Neutrophil (primary cell): ENCODE data around the gene TNFSF13.
A peak's percentile ranks its signal among the peaks of the same experiment; 100 is the strongest.

Source experiments
- H3K27ac ChIP-seq: fragments of 200-600 bp; sonication (generic); 2 replicates; pipeline ENCODE4 v1.5.1; 2016; ENCODE audit warnings: mild to moderate bottlenecking, moderate library complexity
- H3K27me3 ChIP-seq: fragments of 200-600 bp; sonication (generic); 2 replicates; pipeline ENCODE4 v1.6.0; 2016; ENCODE audit warnings: mild to moderate bottlenecking
- H3K36me3 ChIP-seq: fragments of 200-600 bp; sonication (generic); 2 replicates; pipeline ENCODE4 v1.5.1; 2017
- H3K4me1 ChIP-seq, 2 experiments: fragments of 200-600 bp in 1 of 2; sonication (generic) in 1 of 2; 1 replicate in 1 of 2; 2 replicates in 1 of 2; pipeline versions ENCODE4 v1.5.1 to v1.6.1; 2013 to 2016; ENCODE audit warnings: low read depth in 1 of 2, low read length in 1 of 2, mild to moderate bottlenecking in 1 of 2, moderate library complexity in 1 of 2; ENCODE audit not compliant: control insufficient read depth in 1 of 2, insufficient read depth in 1 of 2
- H3K4me3 ChIP-seq, 2 experiments: fragments of 200-600 bp in 1 of 2; sonication (generic) in 1 of 2; 1 replicate in 1 of 2; 2 replicates in 1 of 2; pipeline ENCODE4 v1.5.1; 2013 to 2016; ENCODE audit warnings: low read depth in 1 of 2, low read length in 1 of 2, mild to moderate bottlenecking in 1 of 2, moderate library complexity in 1 of 2
- H3K9me3 ChIP-seq: fragments of 200-600 bp; sonication (generic); 2 replicates; pipeline ENCODE4 v1.5.1; 2016
- CTCF ChIP-seq: fragments of 200-600 bp; sonication (generic); IDR thresholded peaks from 2 replicates; pipeline ENCODE4 v1.5.1; 2016; ENCODE audit warnings: antibody characterized with exemption

Gene TNFSF13

GRCh38 chr17:7563115-7563869 is 4.7 kb downstream of the TNFSF13 start:
- no peak overlapping the region for H3K4me3 ChIP-seq
- H3K27me3 ChIP-seq = no peaks in the 10 kb centered on the region
- peaks cover 43 to 46% of the 10 kb centered on the region in 2 experiments for H3K4me1 ChIP-seq
- TF ChIP-seq CTCF = no peak
- H3K27ac ChIP-seq = no peak overlapping the region
- H3K9me3 ChIP-seq = no peaks in the 10 kb centered on the region
- H3K36me3 ChIP-seq = peaks cover 44% of the 10 kb centered on the region

DNA sequence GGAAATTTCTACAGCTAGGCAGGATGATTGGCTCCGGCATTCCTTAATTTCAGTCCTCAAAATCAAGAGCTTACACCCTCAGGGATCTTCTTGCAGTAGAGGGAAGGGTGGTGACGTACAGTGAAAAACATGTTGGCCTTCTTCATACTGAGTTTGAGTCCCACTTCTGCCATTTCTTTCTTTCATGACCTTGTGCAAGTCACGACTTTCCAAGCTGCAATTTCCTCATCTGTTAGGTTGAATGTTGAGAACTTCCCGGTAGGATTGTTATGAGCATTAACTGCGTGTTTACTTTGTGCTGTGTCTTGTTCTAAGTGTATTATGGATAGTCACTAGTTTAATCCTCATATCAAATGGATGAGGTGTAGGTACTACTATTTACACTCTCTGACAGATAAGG is 11.0 kb downstream of the TNFSF13 start:
- peak overlapping the region; percentile 9 for H3K27ac ChIP-seq
- peaks cover 39% of the 10 kb centered on the region for H3K36me3 ChIP-seq
- H3K4me1 ChIP-seq = peaks cover 21 to 23% of the 10 kb centered on the region in 2 experiments
- no peaks in the 10 kb centered on the region for H3K9me3 ChIP-seq
- TF ChIP-seq CTCF = no peak
- no peaks in the 10 kb centered on the region for H3K27me3 ChIP-seq
- H3K4me3 ChIP-seq = no peak overlapping the region

- H3K4me3 ChIP-seq = no peak overlapping the region
- H3K27me3 ChIP-seq = no peaks in the 10 kb centered on the region
- peak overlapping the region; percentile 92 for H3K27ac ChIP-seq
- H3K9me3 ChIP-seq = no peaks in the 10 kb centered on the region
- peaks cover 29 to 31% of the 10 kb centered on the region in 2 experiments for H3K4me1 ChIP-seq
- H3K36me3 ChIP-seq = peaks cover 39% of the 10 kb centered on the region
- no peak for TF ChIP-seq CTCF
Observed at GRCh38 chr17:7570351-7570750, 11.8 kb downstream of the TNFSF13 start.

GRCh38 chr17:7572338-7572587 is 13.7 kb downstream of the TNFSF13 start:
- peaks cover 34 to 38% of the 10 kb centered on the region in 2 experiments for H3K4me1 ChIP-seq
- H3K36me3 ChIP-seq = peaks cover 49% of the 10 kb centered on the region
- peak overlapping the region; percentile 92 for H3K27ac ChIP-seq
- H3K9me3 ChIP-seq = no peaks in the 10 kb centered on the region
- TF ChIP-seq CTCF = no peak
- H3K27me3 ChIP-seq = no peaks in the 10 kb centered on the region
- peak overlapping the region; percentile 90 to 100 for H3K4me3 ChIP-seq

DNA sequence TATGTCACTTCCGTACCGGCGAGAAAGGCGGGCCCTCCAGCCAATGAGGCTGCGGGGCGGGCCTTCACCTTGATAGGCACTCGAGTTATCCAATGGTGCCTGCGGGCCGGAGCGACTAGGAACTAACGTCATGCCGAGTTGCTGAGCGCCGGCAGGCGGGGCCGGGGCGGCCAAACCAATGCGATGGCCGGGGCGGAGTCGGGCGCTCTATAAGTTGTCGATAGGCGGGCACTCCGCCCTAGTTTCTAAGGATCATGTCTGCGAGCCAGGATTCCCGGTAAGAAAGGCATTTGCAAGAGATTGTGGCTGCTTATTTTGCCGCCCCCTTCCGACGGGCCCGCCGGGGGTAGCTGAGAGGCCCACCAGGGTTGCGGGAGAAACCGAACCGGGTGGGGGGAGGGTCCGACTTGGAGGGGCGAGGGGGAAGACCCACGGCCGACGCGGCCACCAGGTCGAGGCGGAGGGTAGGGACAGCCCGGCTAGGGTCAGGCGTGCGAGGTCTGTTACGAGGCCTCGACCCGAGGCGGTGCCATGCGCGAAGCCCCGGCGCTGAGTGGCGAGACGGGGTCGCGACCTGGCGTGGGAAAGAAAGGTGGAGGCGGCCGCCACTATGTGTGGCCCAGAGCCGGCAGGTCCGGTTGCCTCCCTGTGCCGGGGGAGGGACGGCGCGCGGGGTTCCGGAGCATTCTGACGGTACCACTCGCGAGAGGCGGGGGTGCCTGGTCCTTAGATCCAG is 14.2 kb downstream of the TNFSF13 start:
- TF ChIP-seq CTCF = peak; percentile 32
- no peaks in the 10 kb centered on the region for H3K27me3 ChIP-seq
- peaks cover 34 to 38% of the 10 kb centered on the region in 2 experiments for H3K4me1 ChIP-seq
- H3K36me3 ChIP-seq = peaks cover 50% of the 10 kb centered on the region
- H3K4me3 ChIP-seq = peak overlapping the region; percentile 90 to 100
- H3K27ac ChIP-seq = peak overlapping the region; percentile 92
- peaks cover 3% of the 10 kb centered on the region for H3K9me3 ChIP-seq
